ENCODE measurements around the gene FRMD3.

The FRMD3 gene

DNA sequence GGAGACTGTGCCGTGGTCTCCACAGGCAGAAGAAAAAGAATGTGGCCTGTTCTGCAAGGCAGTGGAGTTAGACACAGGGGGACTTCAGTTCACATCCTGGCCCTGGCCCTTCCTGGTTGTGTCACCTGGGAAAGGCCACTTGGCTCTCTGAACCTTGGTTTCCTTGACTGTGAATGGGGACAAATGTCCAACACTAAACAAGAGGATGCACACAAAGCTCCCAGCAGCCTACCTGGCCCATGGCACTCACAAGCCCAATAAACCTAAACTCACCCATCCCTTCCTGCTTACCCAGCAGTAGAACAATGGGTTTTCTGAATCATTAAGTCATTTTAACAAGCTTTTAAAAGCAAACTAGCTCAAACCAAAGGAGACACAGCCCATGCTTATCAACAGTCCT lies 103.9 kb downstream of the FRMD3 start:
- H3K4me3 ChIP-seq (ENCODE audit: low read length) = no peak overlapping the region
- TF ChIP-seq, protein P1, sequence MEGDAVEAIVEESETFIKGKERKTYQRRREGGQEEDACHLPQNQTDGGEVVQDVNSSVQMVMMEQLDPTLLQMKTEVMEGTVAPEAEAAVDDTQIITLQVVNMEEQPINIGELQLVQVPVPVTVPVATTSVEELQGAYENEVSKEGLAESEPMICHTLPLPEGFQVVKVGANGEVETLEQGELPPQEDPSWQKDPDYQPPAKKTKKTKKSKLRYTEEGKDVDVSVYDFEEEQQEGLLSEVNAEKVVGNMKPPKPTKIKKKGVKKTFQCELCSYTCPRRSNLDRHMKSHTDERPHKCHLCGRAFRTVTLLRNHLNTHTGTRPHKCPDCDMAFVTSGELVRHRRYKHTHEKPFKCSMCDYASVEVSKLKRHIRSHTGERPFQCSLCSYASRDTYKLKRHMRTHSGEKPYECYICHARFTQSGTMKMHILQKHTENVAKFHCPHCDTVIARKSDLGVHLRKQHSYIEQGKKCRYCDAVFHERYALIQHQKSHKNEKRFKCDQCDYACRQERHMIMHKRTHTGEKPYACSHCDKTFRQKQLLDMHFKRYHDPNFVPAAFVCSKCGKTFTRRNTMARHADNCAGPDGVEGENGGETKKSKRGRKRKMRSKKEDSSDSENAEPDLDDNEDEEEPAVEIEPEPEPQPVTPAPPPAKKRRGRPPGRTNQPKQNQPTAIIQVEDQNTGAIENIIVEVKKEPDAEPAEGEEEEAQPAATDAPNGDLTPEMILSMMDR (IDR thresholded peaks at IDR 0.05; ENCODE audit: insufficient read depth, low read depth, low read length, missing control alignments) = no peak
- DNase-seq (ENCODE audit: low read depth) = no peak

DNA sequence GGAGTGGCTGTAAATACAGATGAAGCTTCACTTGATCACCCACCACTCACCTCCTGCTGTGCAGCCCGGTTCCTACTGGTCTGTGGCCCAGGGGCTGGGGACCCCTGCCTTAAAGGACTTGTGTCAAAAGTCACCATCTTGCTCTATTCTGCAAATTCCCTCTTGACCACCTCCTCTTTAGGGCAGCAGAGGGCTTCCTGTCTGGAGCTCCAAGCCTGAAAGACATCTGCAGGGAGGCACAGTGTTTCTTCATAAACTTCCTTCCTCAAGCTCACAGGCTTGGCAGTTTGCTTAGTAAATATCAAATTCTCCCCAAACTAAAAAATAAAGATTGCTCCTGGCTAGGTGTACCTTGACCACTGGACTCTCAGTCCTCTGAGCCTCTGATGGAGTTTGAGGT lies 104.4 kb downstream of the FRMD3 start:
- TF ChIP-seq, protein P1 (IDR thresholded peaks at IDR 0.05; ENCODE audit: insufficient read depth, low read depth, low read length, missing control alignments) = no peak
- DNase-seq (ENCODE audit: low read depth) = no peak
- H3K4me3 ChIP-seq (ENCODE audit: low read length) = no peak overlapping the region

DNA sequence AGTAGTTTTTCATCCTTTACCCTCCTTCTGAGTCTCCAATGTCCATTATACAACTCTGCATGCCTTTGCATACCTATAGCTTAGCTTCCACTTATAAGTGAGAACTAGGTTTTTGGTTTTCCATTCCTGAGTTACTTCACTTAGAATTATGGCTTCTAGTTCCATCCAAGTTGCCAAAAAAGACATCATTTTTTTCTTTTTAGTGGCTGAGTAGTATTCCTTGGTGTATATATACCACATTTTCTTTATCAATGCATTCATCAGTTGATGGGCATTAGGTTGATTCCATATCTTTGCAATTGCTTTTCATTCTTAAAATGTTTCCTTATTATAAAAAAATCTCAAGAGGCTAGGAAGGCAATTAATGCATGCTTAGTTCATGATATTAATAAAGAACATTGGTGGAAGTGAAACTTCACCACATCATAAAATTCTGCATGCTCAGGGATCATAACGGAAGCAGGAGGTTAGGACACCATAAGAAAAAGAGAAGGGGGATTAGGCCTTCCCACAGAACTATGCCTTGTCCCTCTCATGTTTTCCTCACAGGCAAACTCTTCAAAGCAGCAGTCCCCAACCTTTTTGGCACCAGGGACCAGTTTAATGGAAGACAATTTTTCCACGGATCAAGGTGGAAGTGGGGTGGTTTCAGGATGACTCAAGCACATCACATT lies 105.2 kb downstream of the FRMD3 start:
- DNase-seq (ENCODE audit: low read depth) = no peak

DNA sequence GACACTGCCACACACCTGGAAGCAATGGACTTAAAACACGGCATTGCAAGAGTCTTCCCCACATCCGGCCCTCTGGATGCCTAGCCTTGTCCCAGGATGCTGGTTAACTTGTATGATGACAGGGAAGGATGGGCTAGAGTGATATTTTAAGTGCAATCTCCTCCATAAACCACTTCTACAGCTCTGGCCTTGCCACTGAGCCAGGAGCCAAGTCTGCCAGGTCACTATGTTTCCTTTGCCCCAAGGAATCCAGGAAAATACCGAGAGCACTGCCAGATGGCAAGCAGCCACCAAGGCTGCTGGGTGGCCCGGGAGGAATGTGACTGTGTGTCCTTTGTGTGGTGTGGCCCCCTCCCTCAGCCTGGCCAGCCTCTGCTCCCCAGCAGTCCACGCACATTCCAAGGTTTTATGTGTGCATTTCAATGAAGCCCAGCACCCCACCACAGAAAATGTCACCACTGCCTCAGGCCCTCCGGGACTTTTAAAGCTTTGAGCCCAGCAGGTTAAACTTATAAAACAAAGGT lies 106.0 kb downstream of the FRMD3 start:
- H3K4me3 ChIP-seq (ENCODE audit: low read length) = no peak overlapping the region
- TF ChIP-seq, protein P1 (IDR thresholded peaks at IDR 0.05; ENCODE audit: insufficient read depth, low read depth, low read length, missing control alignments) = no peak
- no peak for DNase-seq (ENCODE audit: low read depth)

More for the DNA sequence above, 105.2 kb downstream of the FRMD3 start:
- H3K4me3 ChIP-seq (ENCODE audit: low read length) = no peak overlapping the region
- TF ChIP-seq, protein P1 (IDR thresholded peaks at IDR 0.05; ENCODE audit: insufficient read depth, low read depth, low read length, missing control alignments) = no peak

DNA sequence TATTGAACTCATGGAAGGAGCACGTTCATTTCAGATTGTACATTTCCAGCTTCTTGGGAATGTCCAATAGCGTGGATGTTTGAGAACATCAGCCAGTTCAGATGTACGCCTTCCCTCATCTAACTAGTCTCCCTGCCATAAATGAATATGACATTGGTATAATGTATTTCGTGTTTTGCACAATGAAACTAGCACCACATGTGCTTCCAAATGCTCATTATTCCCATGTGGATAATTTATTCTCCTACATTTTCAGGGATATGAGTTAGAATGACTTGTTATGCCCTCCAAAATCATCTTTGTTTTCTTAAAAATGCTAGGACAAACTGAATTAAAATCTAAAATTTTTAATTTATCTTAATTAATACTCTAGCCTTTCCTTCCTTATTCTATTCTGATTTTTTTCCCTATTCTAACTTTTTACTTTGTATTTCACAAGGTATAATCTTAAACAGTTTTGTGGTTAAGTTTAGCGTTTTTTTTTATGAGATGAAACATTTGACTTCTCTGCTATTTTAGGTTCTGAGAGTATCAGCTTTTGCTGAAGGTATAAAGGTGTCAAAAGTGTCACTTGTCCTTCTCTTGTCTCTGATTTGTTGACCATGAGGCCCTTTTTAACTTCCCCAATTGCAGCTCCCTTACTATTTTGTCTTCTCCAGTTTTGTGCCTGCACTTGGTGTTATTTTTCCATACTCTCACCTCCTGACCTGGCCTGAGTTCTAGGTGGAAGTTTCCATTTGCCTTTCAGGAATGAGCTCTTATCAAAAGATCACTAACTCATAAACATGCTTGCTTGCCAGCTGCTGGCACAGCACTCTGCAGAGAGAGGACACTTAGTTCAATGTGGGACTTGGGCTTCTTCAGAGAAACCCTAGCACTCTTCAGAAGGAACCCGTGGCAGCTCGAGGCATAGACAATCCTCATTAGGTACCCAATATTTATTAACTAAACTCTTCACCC lies 106.8 kb downstream of the FRMD3 start:
- TF ChIP-seq, protein P1 (IDR thresholded peaks at IDR 0.05; ENCODE audit: insufficient read depth, low read depth, low read length, missing control alignments) = no peak
- DNase-seq (ENCODE audit: low read depth) = no peak

DNA sequence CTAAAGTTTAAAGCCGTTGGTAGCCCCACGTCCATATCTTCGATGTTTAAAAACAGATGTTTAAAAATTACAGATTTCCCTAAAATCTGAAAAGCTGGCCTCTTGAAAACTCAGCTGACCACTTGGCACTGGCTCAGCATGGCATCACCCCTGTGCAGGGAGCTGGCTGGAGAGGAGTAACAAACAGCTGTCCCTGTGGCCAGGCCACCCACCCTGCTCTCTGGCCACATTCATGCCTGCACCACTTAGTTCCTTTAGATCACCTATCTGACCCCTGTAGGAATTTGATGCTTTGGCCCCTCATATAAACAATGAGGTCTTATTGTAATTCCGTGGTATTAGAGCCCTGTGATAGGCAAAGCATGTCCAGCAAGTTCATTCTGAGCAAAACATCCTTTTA lies 107.5 kb downstream of the FRMD3 start:
- TF ChIP-seq, protein P1 (IDR thresholded peaks at IDR 0.05; ENCODE audit: insufficient read depth, low read depth, low read length, missing control alignments) = no peak
- DNase-seq (ENCODE audit: low read depth) = no peak
- no peak overlapping the region for H3K4me3 ChIP-seq (ENCODE audit: low read length)

More for the DNA sequence above, 106.8 kb downstream of the FRMD3 start:
- no peak overlapping the region for H3K4me3 ChIP-seq (ENCODE audit: low read length)

Measured in epithelial cell of esophagus (primary cell).